HG03558 (cell line): ENCODE measurements around the gene SMIM38.

Experiments
- ATAC-seq: cut with Tn5 transposase; IDR thresholded peaks from one replicate; pipeline ENCODE4 v1.9.1; 2021; ENCODE audit warnings: moderate number of reproducible peaks; ENCODE audit not compliant: unreplicated experiment; ENCODE audit errors: extremely low read depth

The SMIM38 gene

DNA sequence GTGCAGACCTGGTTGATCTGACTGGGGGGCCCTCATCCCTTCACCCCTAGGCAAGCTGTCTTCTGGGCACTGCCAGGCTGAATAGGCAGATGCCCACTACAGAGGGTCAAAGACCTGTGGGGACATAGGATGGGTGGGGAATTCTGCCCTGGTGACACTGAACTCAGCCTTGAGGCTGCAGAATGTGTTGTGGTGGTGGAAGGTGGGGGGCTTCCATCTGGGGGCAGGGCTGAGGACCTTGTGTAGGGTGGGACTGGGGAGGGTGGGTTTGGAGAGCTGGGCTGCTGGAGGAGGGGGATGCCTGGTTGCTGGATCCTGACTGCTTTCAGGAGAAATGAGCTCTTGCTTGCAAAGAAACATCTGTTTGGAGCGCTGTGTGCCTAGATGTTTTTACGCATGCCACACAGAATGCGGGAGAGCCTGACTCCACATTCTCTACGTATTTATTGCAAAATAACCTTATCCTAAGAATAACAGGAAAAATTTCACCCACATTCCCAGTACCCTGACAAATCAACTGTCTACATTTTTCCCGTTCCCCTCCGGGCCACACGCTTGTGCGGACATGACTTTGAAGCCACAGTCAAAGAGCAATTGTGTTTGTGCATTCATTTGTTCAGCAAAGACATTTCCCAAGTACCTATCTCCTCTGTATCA, 18.3 kb downstream of the SMIM38 start:
- ATAC-seq: no peak

DNA sequence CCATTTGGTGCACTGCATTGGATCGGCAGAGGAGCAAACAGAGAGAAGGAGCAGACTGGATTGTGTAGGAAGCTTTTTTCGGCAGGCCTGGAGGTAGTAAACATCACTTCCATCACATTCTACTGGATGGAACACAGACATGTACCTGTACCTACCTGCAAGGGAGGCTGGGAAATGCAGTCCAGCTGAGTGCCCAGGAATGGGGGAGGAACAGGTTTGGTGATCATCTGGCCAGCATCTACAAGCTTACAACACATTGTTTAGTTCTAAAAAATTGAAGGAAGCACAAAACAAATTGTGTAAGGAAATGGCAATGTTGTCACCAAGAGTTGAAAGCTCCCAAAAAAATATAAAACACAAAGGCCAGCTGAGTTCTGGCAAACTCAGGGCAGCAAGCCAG, 19.1 kb downstream of the SMIM38 start:
- ATAC-seq: no peak

DNA sequence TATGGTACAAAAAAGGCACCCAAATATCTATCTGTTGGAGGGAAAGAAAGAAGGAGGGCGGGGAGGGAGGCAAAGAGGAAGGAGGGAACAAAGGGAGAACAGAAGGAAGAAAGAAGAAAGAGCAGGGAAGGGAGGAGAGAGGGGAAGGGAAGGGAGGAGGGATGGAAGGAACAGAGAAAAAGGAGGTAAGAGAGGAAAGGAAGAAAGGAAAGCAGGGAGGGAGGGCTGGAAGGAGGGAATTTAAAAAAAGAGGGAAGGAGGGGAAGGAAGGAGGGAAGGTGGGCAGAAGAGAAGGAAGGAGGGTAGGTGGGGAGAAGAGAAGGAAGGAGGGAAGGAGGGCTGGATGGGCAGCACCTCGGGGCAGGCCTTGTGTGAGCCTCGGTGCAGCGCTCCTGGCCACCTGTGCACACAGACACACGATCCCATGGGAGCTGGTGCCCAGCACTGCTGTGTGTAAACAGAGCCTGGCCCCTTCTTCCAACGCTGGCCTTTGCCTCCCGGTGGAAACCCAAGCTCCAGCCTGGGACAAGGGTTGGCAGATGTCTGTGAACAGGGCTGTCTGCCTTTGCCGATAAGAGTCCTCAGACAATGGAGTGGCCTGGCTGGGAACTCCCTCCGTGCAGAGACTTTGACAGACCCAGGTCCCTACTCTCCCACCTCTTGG, 23.2 kb downstream of the SMIM38 start:
- ATAC-seq: no peak

DNA sequence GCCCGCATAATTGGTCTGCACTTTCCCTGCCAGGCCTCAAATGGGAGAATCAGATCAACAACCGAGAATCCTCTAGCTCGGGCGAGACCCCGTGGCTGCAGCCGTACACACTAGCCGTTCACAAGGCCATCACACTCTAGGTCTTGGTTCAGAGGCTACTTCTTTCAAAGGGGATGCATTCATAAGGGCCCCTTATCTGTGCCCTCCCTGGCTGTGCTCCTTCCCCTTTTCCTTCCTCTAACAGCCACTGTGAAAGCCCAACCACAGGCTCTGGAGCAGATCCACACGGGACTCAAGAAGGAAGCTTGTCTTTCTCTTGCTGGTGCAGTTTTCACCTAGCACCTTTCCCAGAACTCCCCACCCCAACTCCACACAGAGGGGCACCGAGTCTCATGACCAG, 24.5 kb downstream of the SMIM38 start:
- no peak for ATAC-seq

DNA sequence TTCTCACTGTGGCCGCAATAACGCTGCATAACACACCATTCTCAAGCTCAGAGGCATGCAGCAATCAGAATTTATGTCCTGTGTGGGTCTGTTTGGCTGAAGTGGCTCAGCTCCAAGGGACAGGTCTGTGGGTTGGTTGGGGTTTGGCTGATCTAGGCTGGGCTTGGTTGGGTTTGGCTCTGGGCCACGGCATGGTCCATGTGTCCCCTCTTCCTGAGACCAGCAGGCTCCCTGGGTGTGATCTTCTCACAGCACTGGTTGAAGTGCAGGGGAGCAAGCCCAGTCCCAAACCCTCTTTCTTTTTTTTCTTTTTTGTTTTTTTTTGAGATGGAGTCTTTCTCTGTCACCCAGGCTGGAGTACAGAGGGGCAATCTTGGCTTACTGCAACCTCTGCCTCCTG, 25.0 kb downstream of the SMIM38 start:
- ATAC-seq: no peak

DNA sequence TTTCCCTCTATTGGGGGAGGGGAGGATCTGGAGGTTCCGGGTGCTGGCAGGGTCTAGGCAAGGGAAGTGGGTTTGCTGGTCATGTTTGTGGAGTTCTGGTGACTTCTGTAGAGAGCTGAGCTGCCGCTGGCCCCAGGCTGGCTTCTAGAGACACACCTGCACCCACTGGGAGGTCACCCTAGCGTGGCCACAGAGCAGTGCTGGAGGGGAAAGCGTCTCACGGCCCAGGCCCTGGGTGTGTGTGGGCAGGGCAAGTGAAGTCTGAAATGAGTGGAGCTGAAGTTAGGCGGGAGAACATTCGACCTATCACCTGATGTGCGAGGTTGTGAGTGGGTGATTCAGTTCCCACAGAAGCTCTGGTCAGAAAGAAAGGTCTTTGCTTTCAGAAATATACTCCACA, 27.9 kb downstream of the SMIM38 start:
- no peak for ATAC-seq

DNA sequence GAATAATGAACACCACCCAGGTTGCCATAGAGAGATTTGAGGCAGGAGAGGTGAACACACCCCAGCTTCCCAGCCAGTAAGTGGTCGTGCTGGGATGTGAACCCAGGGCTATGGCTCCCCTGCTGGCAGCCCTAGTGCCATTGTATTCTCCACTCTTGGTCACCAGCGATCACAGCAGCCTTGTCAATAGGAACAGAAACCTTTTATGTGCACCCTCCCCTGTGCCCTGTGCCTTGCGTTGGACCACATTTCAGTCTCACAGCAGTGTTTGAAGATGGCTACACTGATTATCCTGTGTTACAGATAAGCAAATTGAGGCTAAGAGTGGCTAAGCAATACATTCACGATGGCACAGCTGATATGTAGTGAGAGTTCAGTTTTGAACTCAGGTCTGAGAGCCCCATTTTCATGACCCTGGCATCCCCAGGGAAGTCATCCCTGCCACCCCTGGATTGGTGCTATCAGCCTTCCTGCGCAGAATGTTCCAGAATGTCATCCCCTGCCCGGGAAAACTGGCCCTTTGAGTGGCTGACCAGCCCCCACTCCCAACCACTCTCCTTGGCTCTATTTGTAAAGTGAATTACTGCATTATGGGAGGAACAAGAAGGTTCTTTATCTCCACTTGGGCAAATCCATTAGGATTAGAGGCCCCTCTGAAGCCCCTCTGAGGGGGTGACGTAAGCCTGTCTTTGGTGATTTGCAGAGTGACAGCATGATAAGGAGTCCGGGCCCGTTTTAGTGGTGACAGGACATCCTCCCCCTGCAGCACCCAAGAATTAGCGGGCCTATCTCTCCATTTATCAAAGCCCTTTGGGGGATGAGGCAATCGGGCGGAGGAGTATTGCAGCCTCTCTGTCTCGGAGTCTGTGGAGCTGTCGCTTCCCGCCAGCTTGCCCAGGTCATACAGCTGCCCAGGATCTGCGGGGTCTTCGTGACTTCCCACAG, 30.9 kb downstream of the SMIM38 start:
- ATAC-seq: no peak

DNA sequence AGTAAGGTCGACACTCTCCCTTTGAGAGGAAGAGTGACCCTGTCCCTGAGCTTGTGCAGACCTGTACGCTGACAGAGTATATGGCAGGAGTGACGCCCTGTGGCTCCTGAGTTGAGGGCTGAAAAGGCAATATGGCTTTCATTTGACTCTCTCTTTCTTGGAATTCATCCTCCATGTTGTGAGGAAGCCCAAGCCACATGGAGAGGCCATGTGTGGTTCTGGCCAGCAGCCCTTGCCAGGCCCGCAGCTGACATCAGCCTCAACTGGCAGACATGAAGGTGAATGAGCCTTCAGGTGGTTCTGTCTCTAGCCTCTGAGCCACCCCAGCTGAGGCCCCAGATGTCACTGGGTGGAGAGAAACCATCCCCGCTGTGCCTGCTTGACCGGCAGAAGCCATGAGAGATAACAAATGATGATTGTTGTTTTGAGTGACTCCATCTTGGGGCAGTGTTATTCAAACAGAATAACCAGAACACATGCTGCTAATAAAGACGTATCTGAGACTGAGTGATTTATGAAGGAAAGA, 31.9 kb downstream of the SMIM38 start:
- ATAC-seq: no peak

DNA sequence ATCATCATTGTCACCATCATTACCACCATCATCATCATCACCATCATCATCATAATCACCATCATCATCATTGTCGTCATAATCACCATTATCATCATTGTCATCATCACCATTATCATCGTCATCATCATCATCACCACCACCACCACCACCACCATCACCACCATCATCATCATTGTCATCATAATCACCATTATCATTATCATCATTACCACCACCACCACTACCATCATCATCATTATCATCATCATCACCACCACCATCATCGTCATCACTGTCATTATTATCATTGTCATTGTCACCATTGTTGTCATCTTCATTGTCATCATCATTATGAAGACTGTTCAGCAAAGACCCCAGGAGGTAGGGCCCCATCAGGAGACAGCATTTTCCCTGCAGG, 33.3 kb downstream of the SMIM38 start:
- ATAC-seq: no peak

DNA sequence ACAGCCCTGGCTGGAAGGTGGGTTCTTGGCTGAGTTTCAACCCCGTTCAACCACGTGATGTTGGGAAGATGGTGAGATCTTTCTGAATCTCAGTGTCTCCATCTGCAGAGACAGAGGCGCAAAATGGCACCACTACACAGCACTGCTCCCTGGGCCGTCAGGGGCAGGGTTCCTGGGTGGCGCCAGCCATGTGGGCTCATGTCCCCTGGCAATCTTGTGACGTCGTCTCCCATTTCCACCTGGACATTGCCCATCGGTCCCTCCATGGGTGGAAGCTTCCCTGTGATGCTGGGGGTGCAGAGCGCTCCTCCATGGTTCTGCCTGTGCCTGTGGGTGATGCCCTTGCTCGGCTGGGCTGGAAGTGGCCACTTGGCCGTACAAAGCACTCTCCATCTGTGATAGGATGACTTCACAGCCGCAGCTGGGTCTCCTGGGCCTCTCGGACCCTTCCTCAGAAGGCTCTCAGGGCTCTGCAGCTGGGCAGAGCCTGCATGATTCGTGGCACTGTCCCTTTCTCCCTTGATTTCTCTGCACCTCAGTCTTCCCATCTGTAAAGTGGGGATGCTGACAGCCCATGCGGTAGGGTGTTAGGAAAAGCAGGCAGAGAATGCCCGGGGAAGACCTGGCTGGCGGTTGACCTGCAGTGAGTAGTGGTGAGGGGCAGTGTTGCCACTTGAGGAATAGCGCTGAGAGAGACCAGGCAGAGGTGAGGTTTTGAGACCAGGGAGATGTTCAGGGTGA, 35.2 kb downstream of the SMIM38 start:
- no peak for ATAC-seq

DNA sequence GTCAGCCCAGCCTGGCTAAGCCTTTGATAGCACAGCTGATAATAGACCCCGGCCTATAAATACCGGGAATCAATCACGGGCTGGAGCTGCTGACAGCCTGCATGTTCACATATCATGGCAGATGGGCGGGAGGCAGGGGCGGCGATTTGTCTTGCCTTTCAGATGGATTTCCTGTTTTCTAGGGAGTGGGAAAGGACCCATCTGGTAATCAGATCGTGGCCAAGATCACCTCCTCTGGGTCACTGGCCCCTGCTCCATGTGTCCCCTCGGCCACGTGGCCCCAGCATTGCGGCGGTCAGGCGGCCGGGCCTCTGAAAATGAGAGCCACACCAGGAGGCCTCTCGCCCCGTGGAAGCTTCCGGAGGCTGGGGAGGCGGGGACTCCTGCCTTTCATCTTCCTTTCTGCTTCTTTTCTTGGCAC, 36.6 kb downstream of the SMIM38 start:
- no peak for ATAC-seq

DNA sequence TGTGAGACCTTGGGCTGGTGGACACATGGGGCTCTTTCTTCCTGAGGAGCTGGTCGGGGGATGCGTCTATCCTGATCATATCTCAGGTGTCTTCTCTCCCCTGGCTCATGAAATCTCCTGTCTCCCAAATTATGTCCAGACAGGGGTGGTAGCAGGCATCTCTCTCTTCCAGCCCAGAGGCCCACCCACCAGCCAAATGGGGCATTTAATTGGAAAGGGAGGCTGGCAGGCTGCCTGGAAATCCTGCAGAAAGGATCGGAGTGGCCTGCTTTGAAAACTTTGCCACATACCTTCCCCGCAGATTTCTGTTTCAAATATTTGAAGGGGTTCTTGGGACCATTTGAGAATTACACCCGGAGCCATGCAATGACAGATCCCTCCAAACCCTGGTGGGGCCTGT, 37.4 kb downstream of the SMIM38 start:
- ATAC-seq: no peak

DNA sequence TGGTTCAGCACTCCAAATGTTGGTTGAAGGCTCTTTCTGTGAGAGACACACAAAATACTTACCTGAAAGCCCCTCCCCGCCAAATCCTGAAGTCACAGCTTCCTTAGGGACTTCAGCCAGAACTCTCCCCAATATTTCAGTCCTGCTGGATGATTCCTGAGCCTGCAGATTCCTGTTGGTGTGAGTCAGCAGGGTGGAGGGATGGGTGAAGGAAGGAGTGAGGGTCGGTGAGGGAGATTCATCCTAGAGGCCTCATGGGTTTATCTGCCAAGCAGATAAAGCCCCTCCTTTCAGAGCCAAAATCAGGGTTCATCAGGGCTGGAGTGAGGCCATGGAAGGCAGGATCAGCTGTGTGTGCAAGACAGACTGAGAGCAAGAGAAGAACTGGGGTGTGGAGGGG, 37.9 kb downstream of the SMIM38 start:
- no peak for ATAC-seq

DNA sequence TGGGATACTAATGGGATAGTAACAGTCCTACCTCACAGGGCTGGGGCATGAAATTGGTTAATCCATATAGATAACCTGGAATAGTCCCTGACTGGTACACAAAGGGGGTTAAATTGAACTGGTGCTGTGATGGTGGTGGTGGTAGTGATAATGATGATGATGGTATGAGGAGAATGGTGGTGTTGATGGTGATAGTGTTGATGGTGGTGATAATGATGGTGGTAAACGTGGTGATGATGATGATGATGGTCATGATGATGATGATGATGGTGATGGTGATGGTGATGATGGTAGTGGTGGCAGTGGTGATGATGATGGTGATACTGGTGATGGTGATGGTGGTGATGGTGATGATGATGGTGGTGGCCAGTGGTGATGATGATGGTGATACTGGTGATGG, 38.7 kb downstream of the SMIM38 start:
- ATAC-seq: no peak

DNA sequence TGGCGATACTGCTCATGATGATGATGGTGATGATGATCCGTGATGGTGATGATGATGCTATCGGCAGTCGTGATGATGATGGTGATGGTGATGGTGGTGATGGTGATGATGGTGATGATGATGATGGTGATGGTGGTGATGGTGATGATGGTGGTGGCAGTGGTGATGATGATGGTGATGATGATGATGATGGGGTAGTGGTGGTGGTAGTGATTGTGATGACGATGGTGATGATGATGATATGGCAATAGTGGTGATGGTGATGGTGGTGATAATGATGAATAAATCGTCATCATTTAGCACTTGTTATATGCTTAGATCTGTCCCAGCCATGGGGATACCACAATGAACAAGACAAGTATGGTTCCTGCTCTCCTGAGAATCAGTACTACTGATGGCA, 39.2 kb downstream of the SMIM38 start:
- no peak for ATAC-seq

DNA sequence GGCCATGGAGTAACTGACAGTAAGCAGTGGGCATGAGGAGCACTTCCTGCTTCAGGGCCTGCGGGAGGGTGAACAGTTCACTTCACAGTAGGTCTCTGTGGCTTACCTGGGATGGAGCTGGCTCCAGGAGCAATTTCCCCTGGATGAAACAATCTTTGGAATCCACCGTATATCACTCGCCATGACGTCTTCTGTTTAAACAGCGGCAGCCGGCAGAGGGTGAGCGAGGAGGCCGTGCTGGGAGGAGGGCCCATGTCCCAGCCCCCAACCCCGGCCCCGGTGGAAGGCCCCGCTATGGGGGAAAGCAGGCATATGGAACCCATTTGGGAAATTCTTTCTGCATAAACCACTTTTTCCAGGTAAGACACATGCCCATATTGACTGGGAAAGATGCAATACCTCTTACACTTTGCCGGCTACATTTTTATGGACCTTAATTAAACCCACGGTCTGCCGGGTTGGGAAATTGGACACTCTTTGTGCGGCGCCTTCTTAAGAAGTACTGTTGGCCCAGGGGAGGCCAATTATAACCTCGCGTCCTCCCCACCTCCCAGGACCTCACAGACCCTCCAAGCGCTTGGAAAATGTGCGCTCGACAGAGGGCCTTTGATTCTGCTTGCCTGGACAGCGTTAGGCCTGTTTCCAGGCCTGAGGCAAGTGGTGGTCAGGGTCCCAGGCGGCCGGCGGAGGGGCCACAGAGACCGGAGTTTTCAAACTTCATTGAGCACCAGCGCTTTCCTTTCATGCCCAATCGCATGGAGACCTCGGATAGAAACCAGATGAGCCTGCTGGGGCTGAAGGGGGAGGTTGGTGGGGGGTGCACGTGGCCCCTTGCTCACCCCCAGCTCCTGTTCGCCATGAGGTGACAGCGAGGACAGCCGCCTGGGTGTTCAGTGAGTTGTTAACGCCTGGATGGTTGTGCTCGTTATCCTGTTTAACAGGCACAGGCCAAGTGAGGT, 40.4 kb downstream of the SMIM38 start:
- ATAC-seq: no peak

DNA sequence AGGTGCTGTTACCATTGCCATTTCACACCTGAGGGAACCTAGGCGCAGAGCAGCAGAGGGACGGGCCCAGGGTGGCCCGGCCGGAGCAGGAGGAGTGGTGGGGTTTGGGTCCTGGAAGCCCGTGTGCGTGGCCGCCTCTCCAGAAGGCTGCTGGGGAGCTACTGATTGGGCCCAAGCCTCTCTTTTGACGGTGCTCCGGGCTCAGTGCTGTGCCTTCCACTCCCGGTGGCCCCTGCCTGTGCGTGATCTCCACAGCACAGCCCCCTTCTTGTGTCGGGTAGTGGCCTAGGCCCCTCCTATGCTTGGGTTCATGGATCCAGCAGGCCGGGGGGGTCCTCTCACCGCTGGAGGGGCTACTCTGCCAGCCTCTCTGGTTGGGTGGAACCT, 41.0 kb downstream of the SMIM38 start:
- ATAC-seq: no peak

DNA sequence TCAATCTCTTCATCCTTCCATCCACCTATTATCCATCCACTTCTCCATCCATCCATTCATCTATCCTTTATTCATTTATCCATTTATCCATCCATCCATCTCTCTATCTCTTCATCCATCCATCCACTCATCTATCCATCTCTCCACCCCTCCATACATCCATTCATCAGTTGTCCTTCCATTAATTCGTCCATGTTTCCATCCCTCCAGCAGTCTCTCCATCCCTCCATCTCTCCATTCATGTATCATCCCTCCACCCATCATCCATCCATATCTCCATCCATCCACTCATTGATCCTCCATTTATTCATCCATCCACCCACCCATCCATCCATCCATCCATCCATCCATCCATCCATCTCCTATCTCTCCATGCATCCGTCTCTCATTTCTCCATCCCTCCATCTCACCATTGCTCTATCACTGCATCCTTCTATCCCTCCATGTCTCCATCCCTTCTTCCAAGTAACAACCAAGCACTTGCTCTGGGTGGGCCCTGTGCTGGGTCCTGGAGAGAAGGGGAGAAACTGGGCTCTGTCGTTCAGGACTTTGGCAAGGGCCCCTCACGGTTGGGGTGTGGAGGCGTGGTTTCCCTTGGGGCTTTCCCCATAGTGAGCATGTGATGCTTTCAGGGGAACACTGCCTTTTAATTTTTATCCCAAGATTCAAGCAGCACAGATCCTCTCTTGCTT, 43.3 kb downstream of the SMIM38 start:
- no peak for ATAC-seq
